Measurements from ENCODE around the gene SH3D21.
A peak's percentile ranks its signal among the peaks of the same experiment; 100 is the strongest.

SH3D21 gene

DNA sequence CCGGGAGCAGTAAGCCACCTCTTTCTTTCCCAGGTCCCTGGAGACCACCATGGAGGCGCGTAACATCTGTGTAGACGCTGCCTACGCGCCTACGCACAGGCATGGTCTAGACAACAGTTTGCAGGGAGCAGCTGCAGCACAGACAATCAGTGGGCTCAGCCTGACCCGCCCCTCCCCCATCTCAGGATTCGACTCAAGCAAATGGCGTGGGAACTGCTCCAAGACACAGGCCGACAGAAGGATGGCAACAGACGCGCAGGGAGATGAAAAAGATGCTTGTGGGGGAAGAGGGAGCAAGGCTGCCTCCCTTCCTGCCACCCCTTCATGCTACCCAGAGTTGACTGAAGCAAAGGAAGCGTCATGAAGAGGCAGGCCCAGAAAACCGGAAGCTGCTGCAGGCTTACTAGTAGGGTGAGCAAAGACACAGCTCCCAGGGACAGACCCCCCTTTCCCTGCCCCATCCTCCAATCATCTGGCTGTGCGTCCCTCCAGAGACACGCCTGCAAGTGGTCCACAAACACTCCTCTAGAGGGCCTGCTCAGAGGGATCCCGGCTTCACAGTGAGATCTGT, 60.0 kb downstream of the SH3D21 start:
- TF ChIP-seq, protein P1, sequence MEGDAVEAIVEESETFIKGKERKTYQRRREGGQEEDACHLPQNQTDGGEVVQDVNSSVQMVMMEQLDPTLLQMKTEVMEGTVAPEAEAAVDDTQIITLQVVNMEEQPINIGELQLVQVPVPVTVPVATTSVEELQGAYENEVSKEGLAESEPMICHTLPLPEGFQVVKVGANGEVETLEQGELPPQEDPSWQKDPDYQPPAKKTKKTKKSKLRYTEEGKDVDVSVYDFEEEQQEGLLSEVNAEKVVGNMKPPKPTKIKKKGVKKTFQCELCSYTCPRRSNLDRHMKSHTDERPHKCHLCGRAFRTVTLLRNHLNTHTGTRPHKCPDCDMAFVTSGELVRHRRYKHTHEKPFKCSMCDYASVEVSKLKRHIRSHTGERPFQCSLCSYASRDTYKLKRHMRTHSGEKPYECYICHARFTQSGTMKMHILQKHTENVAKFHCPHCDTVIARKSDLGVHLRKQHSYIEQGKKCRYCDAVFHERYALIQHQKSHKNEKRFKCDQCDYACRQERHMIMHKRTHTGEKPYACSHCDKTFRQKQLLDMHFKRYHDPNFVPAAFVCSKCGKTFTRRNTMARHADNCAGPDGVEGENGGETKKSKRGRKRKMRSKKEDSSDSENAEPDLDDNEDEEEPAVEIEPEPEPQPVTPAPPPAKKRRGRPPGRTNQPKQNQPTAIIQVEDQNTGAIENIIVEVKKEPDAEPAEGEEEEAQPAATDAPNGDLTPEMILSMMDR (IDR thresholded peaks at IDR 0.05; ENCODE audit: insufficient read depth, low read depth, low read length, missing control alignments) = no peak
- DNase-seq (ENCODE audit: low read depth) = no peak
- H3K4me3 ChIP-seq (ENCODE audit: low read depth, low read length) = no peak overlapping the region

DNA sequence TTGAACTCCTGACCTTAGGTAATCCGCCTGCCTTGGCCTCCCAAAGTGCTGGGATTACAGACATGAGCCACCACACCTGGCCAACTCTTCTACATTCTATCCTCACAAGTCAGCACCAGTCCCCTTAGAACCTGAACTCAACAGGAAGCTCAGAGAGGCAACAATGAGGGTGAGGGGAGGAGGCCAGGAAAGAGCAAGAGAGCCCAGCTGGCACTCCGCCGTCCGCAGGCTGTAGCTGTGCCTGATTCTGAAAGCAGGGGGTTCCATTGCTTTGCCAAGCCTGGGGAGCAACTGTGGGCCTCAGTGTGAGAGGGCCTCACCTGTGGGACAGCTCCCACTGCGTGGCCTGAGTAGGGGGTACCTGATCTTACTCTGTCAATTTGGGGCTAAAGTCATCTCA, 60.9 kb downstream of the SH3D21 start:
- TF ChIP-seq, protein P1 (IDR thresholded peaks at IDR 0.05; ENCODE audit: insufficient read depth, low read depth, low read length, missing control alignments) = no peak
- DNase-seq (ENCODE audit: low read depth) = no peak
- no peak overlapping the region for H3K4me3 ChIP-seq (ENCODE audit: low read depth, low read length)

DNA sequence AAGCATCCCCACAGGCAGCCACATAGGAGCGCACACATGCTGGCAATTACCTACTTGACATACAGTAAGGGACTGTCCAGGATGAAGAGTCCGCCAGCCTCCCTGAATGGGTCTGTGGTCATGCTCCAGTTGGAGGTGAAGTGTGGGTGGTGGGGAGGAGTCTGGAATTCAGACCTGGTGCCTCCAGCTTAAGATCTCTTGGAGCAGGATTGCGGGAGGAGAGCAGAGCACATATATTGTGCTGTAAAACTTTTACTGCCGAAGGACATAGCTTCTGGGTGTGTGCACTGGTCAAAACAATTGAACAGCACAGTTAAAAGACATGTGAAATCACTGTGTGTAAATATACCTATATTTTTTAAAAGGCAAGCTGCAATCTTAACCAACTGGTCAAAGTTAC, 61.6 kb downstream of the SH3D21 start:
- TF ChIP-seq, protein P1 (IDR thresholded peaks at IDR 0.05; ENCODE audit: insufficient read depth, low read depth, low read length, missing control alignments) = no peak
- no peak overlapping the region for H3K4me3 ChIP-seq (ENCODE audit: low read depth, low read length)
- no peak for DNase-seq (ENCODE audit: low read depth)

- TF ChIP-seq, protein P1 (IDR thresholded peaks at IDR 0.05; ENCODE audit: insufficient read depth, low read depth, low read length, missing control alignments) = peak; percentile 91
- DNase-seq (ENCODE audit: low read depth) = peak; percentile 79
- H3K4me3 ChIP-seq (ENCODE audit: low read depth, low read length) = no peak overlapping the region
Measured at GRCh38 chr1:36369061-36369861, 63.1 kb downstream of the SH3D21 start.
